HG03060 (cell line): ENCODE results near the gene CLP1.
"Not testable (repeated sequence)": the region's sequence is repeated elsewhere in the genome, so short reads cannot be mapped to it uniquely, and the experiment has no call there.

ENCODE experiments used
- ATAC-seq: cut with Tn5 transposase; IDR thresholded peaks from one replicate; pipeline ENCODE4 v1.9.1; 2021; ENCODE audit warnings: low read depth, moderate number of reproducible peaks; ENCODE audit not compliant: unreplicated experiment

Gene CLP1

DNA sequence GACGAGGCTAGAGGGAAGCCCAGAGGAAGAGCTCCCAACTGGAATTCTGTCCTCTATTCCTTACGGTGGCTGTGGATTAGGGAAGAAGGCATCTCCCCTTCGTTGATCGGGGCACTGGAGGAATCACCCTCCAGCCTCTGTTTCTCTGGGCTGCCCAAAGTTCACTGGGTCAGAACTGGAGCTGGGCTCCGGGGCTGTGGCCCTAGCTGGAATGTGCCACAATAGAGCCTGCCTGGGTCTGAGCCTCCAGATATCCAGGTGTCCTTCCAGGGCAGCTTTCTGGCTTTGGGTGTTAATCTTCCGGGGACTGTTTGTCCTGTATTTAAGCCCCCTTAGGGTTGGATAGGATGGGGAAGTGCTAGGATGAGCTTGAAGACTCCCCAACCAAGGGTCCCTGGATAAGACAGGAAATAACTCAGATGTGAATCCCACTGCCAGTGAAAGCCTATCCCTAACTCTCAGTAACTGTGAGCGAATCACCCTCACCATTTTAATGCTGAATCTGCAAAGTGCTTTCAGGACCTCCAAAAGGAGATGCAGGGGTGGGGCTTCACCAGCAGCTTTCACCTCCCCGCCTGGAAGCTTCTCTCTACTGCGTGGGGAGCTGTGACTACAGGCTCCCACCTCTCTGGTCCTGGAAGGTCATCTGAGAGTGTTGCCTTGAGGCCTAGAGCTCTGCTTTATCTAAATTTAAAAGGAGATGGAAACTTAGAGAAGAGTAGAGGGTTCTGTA, 17.3 kb upstream of the CLP1 start:
- ATAC-seq, result no peak

DNA sequence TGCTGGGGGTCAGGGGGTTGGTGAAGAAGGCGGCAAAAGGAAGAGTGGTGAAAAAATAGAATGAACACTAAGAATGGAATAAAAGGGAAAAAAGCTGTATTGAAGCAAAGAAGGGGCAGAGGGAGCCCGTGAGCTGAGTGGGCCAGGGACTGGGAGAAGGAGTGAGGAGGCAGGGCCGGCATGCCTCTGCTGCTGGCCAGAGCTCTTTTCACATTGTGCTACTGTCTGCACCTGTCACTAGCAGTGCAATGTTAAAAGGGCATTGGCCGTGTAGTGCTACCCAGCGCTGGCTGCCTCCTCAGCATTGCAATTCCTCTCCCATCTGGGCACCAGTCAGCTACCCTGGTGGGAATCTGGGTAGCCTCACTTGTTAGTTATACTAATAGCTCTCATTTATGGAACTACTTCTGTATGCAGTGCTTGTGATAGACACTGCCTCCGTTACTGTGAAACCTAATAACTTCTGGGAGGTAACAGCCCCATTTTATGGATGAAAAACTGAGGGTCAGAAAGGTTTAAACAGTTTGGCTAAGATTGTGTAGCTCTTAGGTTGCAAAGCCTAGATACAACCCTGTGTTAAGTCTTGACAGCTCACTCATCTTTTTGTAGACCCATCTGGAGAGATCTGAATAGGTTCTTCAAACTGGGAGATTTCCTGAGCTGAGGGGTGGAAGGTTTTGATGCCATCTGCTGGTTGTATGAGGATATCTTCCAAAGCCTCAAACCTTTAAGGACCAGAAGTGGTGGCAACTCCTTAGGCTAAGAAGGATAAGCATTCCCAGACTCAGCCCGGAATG, 16.4 kb upstream of the CLP1 start:
- no peak for ATAC-seq

DNA sequence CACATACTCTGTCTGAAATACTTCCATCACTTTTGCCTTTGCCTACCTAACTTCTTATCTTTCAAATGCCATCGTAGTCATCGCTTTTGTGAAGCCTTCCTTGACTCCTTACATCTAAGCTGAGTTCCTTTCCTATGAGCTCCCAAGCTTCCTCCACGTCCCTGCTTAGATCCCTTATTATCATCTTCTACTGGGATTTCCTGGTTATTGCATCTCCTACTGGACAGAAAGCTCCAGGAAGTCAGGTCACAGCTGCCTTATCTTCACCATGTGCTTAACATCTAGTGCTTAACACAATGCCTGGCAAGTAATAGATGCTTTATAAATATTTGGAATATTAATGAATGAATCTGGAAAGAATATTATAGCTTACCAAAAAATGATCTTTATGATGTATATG, 13.8 kb upstream of the CLP1 start:
- no peak for ATAC-seq

DNA sequence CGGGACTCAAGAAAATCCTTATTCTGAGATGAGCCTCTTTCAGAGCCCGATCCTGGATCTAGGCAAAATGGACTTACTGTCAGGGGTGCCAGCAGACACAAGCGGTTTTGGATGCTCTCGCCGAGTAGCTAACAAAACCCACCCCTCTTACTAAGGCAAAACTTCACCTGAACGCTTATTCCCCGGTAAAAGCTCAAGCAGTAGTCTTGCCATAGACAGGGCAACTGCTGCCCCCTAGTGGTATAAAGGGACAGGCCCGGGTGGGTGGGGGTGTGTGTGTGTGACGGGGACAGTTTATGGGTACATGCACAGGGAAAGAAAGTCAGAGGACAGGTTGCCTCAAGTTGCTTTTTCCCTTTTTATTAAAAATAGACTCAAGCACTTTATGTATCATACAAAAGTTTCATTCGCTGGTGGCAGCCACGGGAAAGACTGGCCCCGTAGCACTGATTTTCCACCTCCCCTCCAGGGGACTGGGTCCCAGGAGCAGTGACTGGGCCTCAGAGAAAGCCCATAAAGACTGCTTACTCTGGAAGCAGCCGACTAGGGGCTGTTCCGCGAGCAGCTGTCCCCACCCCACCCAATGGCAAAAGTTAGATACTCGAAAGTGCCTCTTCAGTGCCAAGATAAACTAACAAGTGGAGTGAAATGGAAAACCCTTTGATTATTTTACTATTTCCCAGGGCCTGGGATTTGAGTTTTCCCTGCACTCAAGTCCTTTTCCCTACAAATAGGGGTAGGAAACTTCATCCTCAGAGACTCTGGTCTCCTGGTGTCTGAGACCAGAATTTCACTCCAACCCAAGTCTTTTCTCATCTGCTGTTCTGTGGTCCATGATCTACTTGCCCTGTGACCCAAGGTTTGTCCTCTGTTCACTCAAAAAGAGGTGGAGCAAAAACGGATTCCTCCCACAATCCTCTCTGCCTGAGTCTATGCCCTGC, 12.5 kb upstream of the CLP1 start:
- ATAC-seq, result no peak

DNA sequence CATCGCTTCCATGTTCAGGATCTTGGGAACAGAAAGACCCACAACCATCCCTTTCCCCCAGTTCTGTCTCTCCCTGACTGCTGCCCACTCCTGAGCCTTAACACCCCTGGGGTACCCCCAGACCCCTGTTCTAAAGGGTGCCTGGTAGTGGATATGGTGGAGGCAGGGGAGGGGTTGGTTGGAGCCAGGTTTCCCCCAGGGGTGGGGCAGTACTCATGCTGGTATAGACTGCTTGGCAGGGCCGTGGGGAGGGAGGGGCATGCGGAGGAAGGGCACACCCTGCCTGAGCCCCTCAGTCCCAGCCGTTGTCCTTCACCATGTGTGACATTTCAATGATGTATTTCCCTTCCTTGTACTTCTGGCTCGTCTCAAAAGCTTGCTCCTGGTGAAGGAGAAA, 11.9 kb upstream of the CLP1 start:
- ATAC-seq, result no peak

DNA sequence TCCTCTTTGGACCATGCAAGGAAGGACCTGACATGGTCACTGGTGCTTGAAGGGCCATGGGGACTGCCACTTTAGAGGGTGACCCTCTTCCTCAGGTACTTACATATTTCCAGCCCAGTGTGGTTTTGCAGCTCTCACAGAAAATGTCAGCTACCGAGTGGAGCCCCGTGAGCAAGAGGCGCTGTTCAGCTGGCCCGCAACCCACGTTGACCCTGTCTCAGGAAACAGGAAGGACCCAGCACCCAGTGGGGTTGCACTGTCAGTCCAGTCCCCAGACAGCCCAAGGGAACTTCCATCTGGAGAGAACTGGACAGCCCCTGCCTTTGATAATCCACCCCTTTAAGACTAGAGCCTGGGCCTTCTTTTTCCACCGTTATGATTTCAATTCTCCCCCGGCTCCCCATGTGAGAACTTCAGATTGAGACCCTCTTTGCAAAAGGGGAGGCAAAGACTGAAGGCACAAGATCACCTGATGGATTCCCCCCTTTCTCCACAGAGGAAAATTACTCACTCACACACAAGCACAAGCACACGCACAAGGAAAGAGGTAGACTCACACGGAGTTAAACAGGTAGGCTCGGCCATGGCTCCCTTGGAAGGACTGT, 11.3 kb upstream of the CLP1 start:
- ATAC-seq, result no peak

DNA sequence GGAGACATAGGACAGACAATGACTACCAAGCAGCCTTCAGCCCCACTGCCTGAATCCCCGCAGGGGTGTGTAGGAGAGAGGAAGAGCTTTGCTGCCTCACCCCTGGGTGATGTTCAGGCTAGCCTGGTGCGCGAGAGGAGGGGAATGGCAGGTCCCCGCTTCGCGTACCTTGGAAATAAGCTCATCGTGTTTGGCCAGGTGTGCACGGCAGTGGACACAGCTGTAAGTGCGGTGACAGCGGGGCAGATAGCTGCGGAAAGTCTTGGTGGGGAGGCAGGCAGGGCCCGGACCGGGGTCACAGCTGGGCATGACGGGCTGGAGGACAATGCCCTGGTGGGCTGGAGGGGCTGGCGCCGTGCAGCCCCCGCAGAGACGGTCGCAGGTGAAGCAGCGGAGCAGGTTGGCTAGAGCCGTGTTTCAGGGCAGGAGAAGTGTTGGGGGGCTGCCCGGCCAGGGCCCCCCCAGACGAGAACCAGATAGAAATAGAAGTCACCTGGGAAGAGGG, 10.7 kb upstream of the CLP1 start:
- ATAC-seq, result no peak

DNA sequence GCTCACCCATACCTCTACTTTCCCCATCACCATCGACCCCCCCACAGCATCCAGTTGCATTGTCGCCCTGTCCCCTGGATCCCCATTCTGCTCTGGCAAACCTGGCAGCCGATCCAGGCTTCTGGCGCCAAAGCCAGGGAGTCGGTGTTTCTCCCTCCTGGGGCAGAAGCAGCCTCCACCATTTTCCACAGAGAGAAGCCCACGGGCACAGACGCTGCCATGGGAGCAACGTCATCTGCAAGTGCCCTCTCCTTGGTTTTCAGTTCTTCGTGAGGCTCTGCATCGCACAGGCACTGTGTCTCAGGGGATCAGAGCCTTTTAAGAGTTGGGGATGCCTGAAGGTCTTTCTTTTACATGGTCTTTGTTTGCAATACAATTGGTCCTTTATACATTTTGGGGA, 10.2 kb upstream of the CLP1 start:
- no peak for ATAC-seq

DNA sequence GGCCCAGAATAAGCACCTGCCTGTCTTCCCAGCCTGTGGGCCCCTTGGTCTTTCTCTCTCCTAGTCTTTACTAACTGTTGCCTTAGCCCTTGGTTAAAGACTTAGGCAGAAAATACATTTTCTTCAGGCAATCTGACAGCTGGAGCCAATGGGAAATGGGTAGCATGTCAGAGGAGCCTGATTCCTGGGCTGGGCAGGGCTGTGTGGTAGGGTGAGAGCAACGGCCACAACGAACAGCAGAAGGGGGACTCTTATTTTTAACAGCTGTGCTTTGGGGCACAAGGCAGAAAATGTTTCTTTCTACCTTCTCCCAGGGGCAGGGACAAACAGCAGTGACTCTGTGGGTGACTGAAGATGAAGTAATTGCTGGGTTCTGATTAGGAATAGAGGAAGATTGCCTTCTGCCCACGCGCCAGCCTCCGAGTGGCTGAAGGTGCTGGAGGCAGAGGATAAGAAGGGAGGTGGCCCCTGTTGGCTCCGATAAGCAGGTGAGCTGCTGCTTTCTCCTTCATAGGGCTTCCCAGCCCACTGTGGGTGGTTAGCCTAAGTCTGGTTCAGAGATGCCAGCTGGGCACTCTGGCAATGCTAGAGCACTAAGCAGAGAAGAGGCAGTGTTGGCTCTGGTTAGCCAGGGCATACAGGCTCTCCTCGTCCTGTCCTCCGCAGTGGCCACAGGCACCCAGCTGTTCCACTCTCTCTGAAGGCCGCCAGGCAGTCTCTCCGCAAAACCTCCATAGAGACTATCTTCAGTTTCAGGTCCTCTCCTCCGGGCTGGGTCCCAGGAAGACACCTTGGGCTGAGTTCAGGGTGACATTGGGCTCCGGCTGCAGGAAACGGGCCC, 9.4 kb upstream of the CLP1 start:
- ATAC-seq, result no peak

DNA sequence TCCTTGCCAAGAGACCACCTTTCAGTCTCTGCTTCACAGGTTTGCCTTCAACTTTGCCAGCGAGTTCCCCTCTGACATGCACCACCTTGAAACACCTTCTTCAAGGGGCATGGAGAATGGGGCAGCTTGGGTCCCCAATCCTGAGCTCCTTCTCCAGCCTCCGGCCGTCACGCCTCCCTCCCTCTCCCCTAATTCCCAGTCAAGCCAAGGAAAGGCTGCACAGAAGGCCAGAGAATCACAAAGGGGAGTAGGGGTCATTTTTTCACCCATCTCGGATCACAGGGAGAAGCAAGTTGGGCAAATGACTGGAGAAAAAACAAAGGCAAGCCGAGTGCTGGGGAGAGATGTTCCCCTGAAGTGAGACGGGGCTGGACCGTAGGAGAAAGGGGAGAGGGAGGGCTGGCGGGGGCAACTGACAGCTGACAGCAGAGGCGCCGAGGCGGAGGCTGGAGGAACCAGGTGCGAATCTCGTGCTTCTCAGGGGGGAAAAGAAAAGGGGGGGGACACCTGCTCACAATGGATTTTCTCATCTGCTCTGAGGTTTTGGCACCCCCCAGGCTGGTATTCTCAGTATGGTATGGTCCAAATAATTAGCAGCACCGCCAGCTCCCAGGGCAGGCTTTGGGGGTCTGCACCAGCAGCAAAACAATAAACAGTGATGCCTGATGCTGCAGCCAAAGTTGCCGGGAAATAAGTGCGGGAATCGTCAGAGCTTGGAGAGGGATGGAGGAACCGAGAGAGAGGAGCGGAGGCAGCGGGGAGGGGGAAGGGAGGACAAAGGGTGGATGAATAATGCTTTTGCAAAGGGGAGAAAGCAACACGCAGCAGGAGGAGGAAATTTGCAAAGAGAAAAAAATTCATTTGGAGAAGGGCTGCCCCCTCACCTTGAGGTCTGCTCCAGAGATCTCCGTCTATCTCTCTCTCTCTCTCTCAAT, 8.5 kb upstream of the CLP1 start:
- ATAC-seq, result no peak

DNA sequence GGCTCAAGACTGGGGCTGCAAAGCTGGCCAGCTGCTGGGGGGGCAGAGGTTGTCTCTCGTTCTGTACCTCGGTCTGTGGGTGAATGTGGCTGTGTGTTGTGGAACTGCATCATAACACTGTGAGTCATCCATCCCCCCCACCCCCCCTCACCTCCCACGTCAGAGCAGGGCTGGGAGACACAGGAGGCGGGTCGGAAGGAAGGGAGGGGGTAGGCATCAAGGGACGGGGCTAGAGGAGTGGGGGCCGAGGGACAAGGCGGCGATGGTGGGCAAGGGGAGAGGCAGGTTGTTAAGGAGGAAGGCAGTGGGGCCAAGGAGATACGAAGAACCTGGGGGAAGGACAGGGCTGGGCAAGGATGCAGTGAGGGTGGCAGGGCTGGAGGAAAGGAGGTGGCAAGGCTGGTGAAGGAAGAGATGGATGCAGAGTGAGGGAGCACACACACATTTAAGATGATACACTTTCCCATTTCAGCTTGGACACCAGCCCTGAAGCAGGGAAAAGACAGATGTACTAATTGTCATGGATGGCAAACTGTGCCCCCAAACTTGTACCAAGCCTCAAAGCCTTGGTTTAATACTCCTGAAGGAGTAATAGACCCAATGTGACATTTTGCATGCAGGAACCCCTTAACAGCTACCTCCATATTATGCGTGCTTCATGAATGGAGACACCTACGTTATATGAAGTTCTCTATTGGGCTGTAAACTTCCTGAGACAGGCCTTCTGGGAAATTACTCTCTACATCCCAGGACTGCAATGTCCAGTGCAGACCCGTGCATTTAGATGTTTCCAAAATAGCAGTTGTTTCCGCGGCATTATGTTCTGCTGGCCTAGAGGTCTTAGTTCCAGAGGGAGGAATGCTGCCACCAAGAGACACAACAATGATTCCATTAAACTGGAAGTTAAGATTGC, 7.5 kb upstream of the CLP1 start, which contains the start of gene YPEL4:
Gene YPEL4, minus strand, starts transcription at position 87 of the 913 bp plus-strand sequence. CDS start 2,805 bp downstream, outside the sequence.
- ATAC-seq, result no peak

DNA sequence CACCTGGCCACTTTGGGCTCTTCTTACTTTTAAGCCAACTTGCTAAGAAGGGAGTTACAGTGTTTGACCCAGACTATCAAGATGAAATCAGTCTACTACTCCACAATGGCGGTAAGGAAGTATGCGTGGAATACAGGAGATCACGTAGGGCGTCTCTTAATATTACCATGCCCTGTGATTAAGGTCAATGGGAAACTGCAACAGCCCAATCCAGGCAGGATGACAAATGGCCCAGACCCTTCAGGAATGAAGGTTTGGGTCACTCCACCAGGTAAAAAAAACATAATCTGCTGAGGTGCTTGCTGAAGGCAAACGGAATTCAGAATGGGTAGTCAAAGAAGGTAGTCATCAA, 6.8 kb upstream of the CLP1 start:
- no peak for ATAC-seq

DNA sequence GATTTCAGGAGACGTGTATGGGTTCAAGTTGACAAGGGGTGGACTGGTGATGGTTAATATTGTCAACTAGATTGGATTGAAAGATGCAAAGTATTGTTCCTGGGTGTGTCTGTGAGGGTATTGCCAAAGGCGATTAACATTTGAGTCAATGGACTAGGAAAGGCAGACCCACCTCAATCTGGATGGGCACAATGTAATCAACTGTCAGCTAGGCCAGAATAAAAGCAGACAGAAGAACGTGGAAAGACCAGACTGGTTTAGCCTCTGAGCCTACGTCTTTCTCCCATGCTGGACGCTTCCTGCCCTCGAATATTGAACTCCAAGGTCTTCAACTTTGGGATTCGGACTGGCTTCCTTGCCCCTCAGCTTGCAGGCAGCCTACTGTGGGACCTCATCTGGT, 6.2 kb upstream of the CLP1 start:
- no peak for ATAC-seq

DNA sequence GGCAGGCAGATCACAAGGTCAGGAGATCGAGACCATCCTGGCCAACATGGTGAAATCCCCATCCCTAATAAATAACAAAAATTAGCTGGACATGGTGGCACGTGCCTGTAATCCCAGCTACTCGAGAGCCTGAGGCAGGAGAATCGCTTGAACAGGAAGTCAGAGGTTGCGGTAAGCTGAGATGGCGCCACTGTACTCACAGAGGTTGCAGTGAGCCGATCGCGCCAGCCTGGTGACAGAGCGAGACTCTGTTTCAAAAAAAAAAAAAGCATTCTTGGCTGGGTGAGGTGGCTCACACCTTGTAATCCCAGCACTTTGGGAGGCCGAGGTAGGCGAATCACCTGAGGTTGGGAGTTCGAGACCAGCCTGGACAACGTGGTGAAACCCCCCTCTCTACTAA, 5.3 kb upstream of the CLP1 start:
- not testable (repeated sequence) for ATAC-seq

DNA sequence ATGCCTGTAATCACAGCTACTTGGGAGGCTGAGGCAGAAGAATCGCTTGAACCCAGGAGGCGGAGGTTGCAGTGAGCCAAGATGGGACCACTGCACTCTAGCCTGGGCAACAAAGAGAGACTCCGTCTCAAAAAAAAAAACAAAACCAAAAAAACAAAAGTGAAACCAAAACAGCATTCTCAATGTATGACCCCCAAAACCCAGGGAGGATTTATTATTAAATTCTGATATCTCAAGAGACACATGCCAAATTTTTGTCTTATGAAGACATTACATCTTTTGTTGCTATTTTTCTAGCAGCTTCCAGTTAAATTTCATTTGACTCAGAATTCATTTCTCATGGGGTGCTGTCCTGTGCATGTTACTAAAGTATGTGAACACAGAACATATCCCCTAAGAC, 4.9 kb upstream of the CLP1 start:
- ATAC-seq, result no peak

DNA sequence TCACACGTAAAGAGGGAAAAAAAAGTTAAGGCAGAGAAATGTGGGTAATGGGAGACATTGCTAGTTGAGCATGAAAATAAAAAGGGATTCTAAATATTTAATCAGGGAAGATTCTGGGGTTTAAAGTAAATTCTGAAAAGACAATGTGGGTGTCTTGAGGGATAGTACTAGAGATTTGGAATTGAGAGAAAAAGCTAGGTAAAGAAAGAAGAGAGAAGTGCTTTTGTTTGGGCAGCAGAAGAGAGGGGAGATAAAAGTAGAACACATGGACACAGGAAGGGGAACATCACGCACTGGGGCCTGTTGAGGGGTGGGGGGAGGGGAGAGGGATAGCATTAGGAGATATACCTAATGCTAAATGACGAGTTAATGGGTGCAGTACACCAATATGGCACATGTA, 4.4 kb upstream of the CLP1 start:
- ATAC-seq, result no peak

DNA sequence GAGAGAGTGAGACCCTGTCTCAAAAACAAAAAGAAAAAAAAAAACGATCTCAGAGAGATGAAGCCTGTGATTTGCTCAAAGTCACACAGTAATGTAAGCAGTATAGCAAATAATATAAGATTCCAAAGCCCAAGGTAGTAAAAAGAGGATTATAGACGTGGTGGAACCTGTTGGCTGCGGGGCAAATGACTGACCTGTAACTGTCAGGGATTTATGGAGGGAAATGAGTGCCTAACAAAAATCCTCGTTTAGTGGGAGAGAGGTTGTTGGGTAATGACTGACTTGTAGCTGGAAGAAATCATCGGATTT, 723 bp upstream of the CLP1 start:
- ATAC-seq, result no peak

DNA sequence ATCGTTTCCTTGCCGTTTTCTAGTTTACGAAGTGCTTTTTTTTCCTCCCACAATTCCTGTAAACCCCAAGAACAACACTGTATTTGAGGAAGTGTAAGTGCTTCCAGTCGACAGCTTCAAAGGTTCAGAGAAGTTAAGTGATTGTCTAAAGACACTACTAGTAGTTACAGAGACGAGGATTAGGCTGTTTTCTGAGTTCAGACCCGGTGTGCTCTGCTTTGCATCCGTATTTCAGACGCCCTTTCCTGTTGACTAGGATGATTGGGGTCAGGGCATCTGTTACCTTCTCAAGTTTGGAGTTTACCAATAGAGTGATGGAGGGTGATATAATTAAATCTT, 430 bp downstream of the CLP1 start:
- ATAC-seq, result no peak
